IMR-90 (cell line): ENCODE data around the gene CD28. TPM values are rescaled to one million over a fixed set of nuclear protein-coding genes. Genes with fewer than 3 reads are reported as not detected.

Source experiments
- ATAC-seq: fragments of 200-7000 bp; cut with Tn5 transposase; 2 replicates; pipeline ENCODE4 v1.9.1; 2020; ENCODE audit warnings: low read depth, mild to moderate bottlenecking, moderate library complexity
- BruUV-seq: library from RNA; stranded (reverse); fragments of 400-500 nt; replicated peaks from 2 replicates; lab custom pipeline; 2021; lab: Mats Ljungman, UMichigan
- CTCF ChIA-PET: fragments of 300-600 bp; formaldehyde crosslinking; extraction: SDS; loops from one replicate; lab custom pipeline; 2021; ENCODE audit warnings: antibody characterized with exemption; lab: Yijun Ruan, JAX
- POLR2A ChIA-PET: fragments of 300-600 bp; sonication (Branson Sonifier 250); formaldehyde crosslinking; loops from one replicate; lab custom pipeline; 2022; ENCODE audit warnings: antibody characterized with exemption; ENCODE audit not compliant: unreplicated experiment; lab: Charles Lee
- DNase-seq: peaks from one replicate; pipeline ENCODE4 v3.0.0; 2013
- H2AFZ ChIP-seq: replicated peaks from 2 replicates; pipeline ENCODE3; 2013; ENCODE audit warnings: low read length, mild to moderate bottlenecking; ENCODE audit not compliant: poor library complexity
- H2AK5ac ChIP-seq: 2 replicates; pipeline ENCODE4 v1.6.1; 2013; ENCODE audit warnings: low read depth, low read length, inconsistent platforms
- H2AK9ac ChIP-seq: replicated peaks from 2 replicates; pipeline ENCODE3; 2013; ENCODE audit warnings: mild to moderate bottlenecking, low read depth, low read length, moderate library complexity; ENCODE audit not compliant: poor library complexity
- H2BK120ac ChIP-seq: 2 replicates; pipeline ENCODE4 v1.6.1; 2013; ENCODE audit warnings: low read depth, low read length, inconsistent platforms
- H2BK15ac ChIP-seq: 3 replicates; pipeline ENCODE4 v1.6.1; 2013; ENCODE audit warnings: low read depth, low read length, inconsistent platforms
- H2BK20ac ChIP-seq: 2 replicates; pipeline ENCODE4 v1.6.1; 2013; ENCODE audit warnings: low read depth, mild to moderate bottlenecking, inconsistent platforms, low read length, moderate library complexity
- H2BK5ac ChIP-seq: 2 replicates; pipeline ENCODE4 v1.6.1; 2013; ENCODE audit warnings: mild to moderate bottlenecking, low read depth, low read length, inconsistent platforms; ENCODE audit not compliant: poor library complexity, severe bottlenecking
- H3K14ac ChIP-seq: replicated peaks from 2 replicates; pipeline ENCODE4 v1.6.1; 2013; ENCODE audit warnings: low read depth, low read length, inconsistent platforms
- H3K18ac ChIP-seq: 2 replicates; pipeline ENCODE4 v1.6.1; 2013; ENCODE audit warnings: low read depth, low read length, control low read depth
- H3K23ac ChIP-seq: 2 replicates; pipeline ENCODE4 v1.6.1; 2013; ENCODE audit warnings: low read depth, low read length, inconsistent platforms
- H3K27ac ChIP-seq: 2 replicates; pipeline ENCODE4 v1.5.1; 2013; ENCODE audit warnings: mild to moderate bottlenecking, control low read depth, low read length; ENCODE audit not compliant: insufficient read depth
- H3K27me3 ChIP-seq: 2 replicates; pipeline ENCODE4 v1.6.1; 2013; ENCODE audit warnings: low read length; ENCODE audit not compliant: control insufficient read depth, insufficient read depth
- H3K36me3 ChIP-seq: 2 replicates; pipeline ENCODE4 v1.6.1; 2013; ENCODE audit warnings: low read length, mixed read lengths; ENCODE audit not compliant: control insufficient read depth, insufficient read depth
- H3K4ac ChIP-seq: 2 replicates; pipeline ENCODE4 v1.6.1; 2013; ENCODE audit warnings: low read depth, low read length, inconsistent platforms
- H3K4me1 ChIP-seq: 2 replicates; pipeline ENCODE4 v1.6.1; 2013; ENCODE audit warnings: low read length, mixed read lengths; ENCODE audit not compliant: control insufficient read depth, insufficient read depth
- H3K4me2 ChIP-seq: 2 replicates; pipeline ENCODE4 v1.6.1; 2013; ENCODE audit warnings: low read depth, mild to moderate bottlenecking, control low read depth, low read length, moderate library complexity
- H3K4me3 ChIP-seq: 2 replicates; pipeline ENCODE4 v1.5.1; 2013; ENCODE audit warnings: low read depth, mild to moderate bottlenecking, control low read depth, low read length, moderate library complexity; ENCODE audit not compliant: insufficient read depth
- H3K56ac ChIP-seq: 2 replicates; pipeline ENCODE4 v1.6.1; 2013; ENCODE audit warnings: low read length, inconsistent platforms; ENCODE audit not compliant: insufficient read depth; ENCODE audit errors: extremely low read depth
- H3K79me1 ChIP-seq, 2 experiments: 2 replicates each; pipeline ENCODE4 v1.6.1; 2013; ENCODE audit warnings: low read length in 2 of 2, inconsistent platforms in 1 of 2, low read depth in 1 of 2
- H3K9ac ChIP-seq: 2 replicates; pipeline ENCODE4 v1.6.1; 2013; ENCODE audit warnings: low read depth, low read length, control low read depth
- H3K9me1 ChIP-seq: 2 replicates; pipeline ENCODE4 v1.6.1; 2013; ENCODE audit warnings: low read length, inconsistent platforms; ENCODE audit not compliant: insufficient read depth
- H3K9me3 ChIP-seq: 2 replicates; pipeline ENCODE4 v1.6.1; 2013; ENCODE audit warnings: low read length; ENCODE audit not compliant: control insufficient read depth, insufficient read depth
- H4K20me1 ChIP-seq: 2 replicates; pipeline ENCODE4 v1.6.1; 2013; ENCODE audit warnings: low read length, inconsistent platforms; ENCODE audit not compliant: insufficient read depth
- H4K5ac ChIP-seq: 2 replicates; pipeline ENCODE4 v1.6.1; 2013; ENCODE audit warnings: mild to moderate bottlenecking, low read depth, low read length, control low read depth
- H4K8ac ChIP-seq, 2 experiments: 2 replicates each; pipeline ENCODE4 v1.6.1; 2013; ENCODE audit warnings: low read depth in 2 of 2, low read length in 2 of 2, control low read depth in 1 of 2, inconsistent platforms in 1 of 2
- H4K91ac ChIP-seq: 2 replicates; pipeline ENCODE4 v1.6.1; 2013; ENCODE audit warnings: low read depth, low read length, inconsistent platforms; ENCODE audit not compliant: insufficient read depth
- FOS ChIP-seq: fragments of 150-350 bp; IDR thresholded peaks from 2 replicates; pipeline ENCODE4 v1.6.1; 2016; ENCODE audit warnings: low read depth, low read length
- POLR2A ChIP-seq: IDR thresholded peaks from 2 replicates; pipeline ENCODE4 v1.6.1; 2012; ENCODE audit warnings: mild to moderate bottlenecking, low read depth, low read length
- WGBS, 2 experiments: methylation state at CpG; one replicate each; pipeline versions ENCODE4 v1.1.5 to v1.1.7; 2013; ENCODE audit warnings: missing lambda C conversion rate in 2 of 2; ENCODE audit not compliant: insufficient read length in 1 of 2; ENCODE audit errors: extremely low coverage in 2 of 2; 5-methylcytosine and 5-hydroxymethylcytosine counted together
- dilution Hi-C: fragments of 300-500 bp; cut with HindIII; formaldehyde crosslinking; loops from one replicate; pipeline ENCODE4 v1.14.3; 2018; ENCODE audit warnings: low sequenced_read_pairs; ENCODE audit not compliant: unreplicated experiment
- in situ Hi-C: fragments of 300-500 bp; cut with MboI; formaldehyde crosslinking; loops from 3 replicates; pipeline ENCODE4 v1.14.3; 2019; ENCODE audit warnings: low sequenced_read_pairs, inconsistent platforms, mixed read lengths
- intact Hi-C: fragments of 100-400 bp; cut with micrococcal nuclease; formaldehyde crosslinking; loops from 2 replicates; pipeline ENCODE4 v1.10.0; 2022
- polyA plus RNA-seq, 3 experiments: library from polyadenylated mRNA; depleted of rRNA; stranded (reverse); fragments of >200 nt; gene quantifications; 2 replicates each; pipeline ENCODE4 v1.2.3, GENCODE V29; 2012; ENCODE audit warnings: low replicate concordance in 1 of 3
- total RNA-seq: library from RNA; depleted of rRNA; stranded (reverse); fragments of >200 nt; gene quantifications from 2 replicates; pipeline ENCODE4 v1.2.3, GENCODE V29; 2012
- TF ChIP-seq, protein P1 (sequence below): conservative IDR thresholded peaks from 2 replicates; pipeline ENCODE4 v1.5.1; 2012; ENCODE audit warnings: mild to moderate bottlenecking, low read depth, low read length, improper control_type of control experiment

The CD28 gene
- total and polyA plus RNA-seq, 2 of the 4 experiments (the other 2 are of a cell fraction), result not detected

DNA sequence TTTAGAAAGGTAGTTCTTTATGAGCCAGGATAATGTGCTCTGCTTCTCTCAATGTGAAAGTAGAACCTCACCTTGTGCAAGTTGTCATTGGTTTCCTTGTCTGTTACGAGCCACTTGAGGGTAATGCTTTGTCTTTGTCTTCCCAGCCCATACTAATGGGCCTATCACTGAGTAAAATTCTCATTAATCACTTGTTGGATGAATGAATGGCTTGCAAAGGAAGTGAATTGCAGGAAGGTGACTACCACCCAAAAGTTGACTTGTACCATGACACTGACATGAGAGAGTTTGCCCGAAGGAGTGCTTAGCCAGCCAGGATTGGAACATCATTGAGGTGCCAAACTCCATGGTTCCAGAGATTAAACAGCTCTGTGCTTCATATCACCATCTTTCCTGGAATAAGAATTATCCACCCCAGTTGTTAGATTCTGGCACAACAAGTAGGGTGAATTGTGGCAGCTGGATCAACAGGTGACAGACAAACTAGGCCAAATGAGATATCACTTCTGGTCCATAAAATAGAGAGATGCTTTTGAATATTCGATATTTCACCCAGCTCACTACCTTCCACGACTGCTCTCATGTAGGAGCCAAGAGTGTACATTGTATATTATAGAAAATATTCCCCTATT, 20.5 kb upstream of the CD28 start:
- Histone ChIP-seq H3K4me3 (no peak overlapping the region), H2AK5ac (peak overlapping the region; percentile 77), H3K4ac (peak overlapping the region; percentile 80), H3K4me2 (no peak overlapping the region; the same call in 1 of the 2 replicates), H3K23ac (peak overlapping the region; percentile 59), H3K18ac (peak overlapping the region; percentile 95; the same call in 1 of the 2 replicates), H4K20me1 (no peaks in the 10 kb centered on the region), H3K36me3 (no peaks in the 10 kb centered on the region), H2AFZ (no peak overlapping the region), H3K79me1 (no peaks in the 10 kb centered on the region), H3K14ac (peak overlapping the region; percentile 86), H3K56ac (no peak overlapping the region), H2AK9ac (no peak overlapping the region), H4K91ac (peak overlapping the region; percentile 72), H3K4me1 (peaks cover 28% of the 10 kb centered on the region), H2BK120ac (peak overlapping the region; percentile 92), H3K9ac (no peak overlapping the region), H2BK15ac (peak overlapping the region; percentile 69; the same call in 2 of the 3 replicates), H2BK20ac (peak overlapping the region; percentile 99), H4K5ac (peak overlapping the region; percentile 46; the same call in 1 of the 2 replicates), H3K27ac (no peak overlapping the region; the same call in 1 of the 2 replicates), H2BK5ac (peak overlapping the region; percentile 94), H3K9me3 (no peaks in the 10 kb centered on the region), H3K9me1 (peaks cover 17% of the 10 kb centered on the region), H3K27me3 (no peaks in the 10 kb centered on the region), H4K8ac (peak overlapping the region; percentile 27 to 75; a peak in 2 of 4 replicates)
- in situ Hi-C loops (no loop called here), intact Hi-C loops (loop anchor here (5.0 kb wide), 1 partner anchor 96 kb away; no protein-coding TSS in a partner anchor), dilution Hi-C loops (no loop called here)
- TF ChIP-seq FOS, result no peak
- TF ChIP-seq, protein P1, sequence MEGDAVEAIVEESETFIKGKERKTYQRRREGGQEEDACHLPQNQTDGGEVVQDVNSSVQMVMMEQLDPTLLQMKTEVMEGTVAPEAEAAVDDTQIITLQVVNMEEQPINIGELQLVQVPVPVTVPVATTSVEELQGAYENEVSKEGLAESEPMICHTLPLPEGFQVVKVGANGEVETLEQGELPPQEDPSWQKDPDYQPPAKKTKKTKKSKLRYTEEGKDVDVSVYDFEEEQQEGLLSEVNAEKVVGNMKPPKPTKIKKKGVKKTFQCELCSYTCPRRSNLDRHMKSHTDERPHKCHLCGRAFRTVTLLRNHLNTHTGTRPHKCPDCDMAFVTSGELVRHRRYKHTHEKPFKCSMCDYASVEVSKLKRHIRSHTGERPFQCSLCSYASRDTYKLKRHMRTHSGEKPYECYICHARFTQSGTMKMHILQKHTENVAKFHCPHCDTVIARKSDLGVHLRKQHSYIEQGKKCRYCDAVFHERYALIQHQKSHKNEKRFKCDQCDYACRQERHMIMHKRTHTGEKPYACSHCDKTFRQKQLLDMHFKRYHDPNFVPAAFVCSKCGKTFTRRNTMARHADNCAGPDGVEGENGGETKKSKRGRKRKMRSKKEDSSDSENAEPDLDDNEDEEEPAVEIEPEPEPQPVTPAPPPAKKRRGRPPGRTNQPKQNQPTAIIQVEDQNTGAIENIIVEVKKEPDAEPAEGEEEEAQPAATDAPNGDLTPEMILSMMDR, result no peak
- no peak for TF ChIP-seq POLR2A
- BruUV-seq, result no TSS peak
- ATAC-seq (no peak), DNase-seq (no peak)
- WGBS, 2 experiments, result no CpG with 5 or more reads among the region's 4 CpGs
- ChIA-PET CTCF (interaction anchor here (1.7 kb wide), 1 partner anchor 130 kb away, joined by 6 read pairs; no protein-coding TSS in a partner anchor), POLR2A (interaction anchor here (0.6 kb wide), 1 partner anchor 153 kb away, joined by 3 read pairs; no protein-coding TSS in a partner anchor)
